Gastroesophageal sphincter (tissue), 3 donors: ENCODE results near the gene NRP2.

ENCODE experiments used
- CTCF ChIP-seq, 4 experiments: fragments of 200-600 bp in 2 of 4; fragments of 450-650 bp in 2 of 4; sonication (generic) in 1 of 4; IDR thresholded peaks; one replicate each; pipeline ENCODE4 v1.5.1; 2017 to 2019; ENCODE audit warnings: antibody characterized with exemption in 4 of 4, mild to moderate bottlenecking in 2 of 4, moderate library complexity in 2 of 4
- EP300 ChIP-seq: sonication (generic); formaldehyde crosslinking; IDR thresholded peaks from one replicate; pipeline ENCODE4 v1.6.1; 2017; ENCODE audit warnings: antibody characterized with exemption, mild to moderate bottlenecking
- POLR2A ChIP-seq, 2 donors: fragments of 450-650 bp; IDR thresholded peaks; one replicate each; pipeline ENCODE4 v1.6.1; 2017; ENCODE audit warnings: antibody characterized with exemption in 2 of 2, mild to moderate bottlenecking in 2 of 2, moderate library complexity in 1 of 2
- POLR2AphosphoS5 ChIP-seq: sonication (generic); formaldehyde crosslinking; IDR thresholded peaks from one replicate; pipeline ENCODE4 v1.6.1; 2017; ENCODE audit warnings: antibody characterized with exemption

GRCh38 chr2:205836477-205837221 lies 154.3 kb downstream of the NRP2 start:
- TF ChIP-seq CTCF (IDR thresholded peaks at IDR 0.05) (no peak), POLR2AphosphoS5 (peak; percentile 85), POLR2A (IDR thresholded peaks at IDR 0.05) (no peak), EP300 (peak; percentile 29)
